GM18868 (cell line): ENCODE measurements around the gene CD163L1.
"Not testable (repeated sequence)": the region's sequence is repeated elsewhere in the genome, so short reads cannot be mapped to it uniquely, and the experiment has no call there.

ENCODE experiments used
- ATAC-seq: cut with Tn5 transposase; IDR thresholded peaks from one replicate; pipeline ENCODE4 v1.9.1; 2021; ENCODE audit warnings: mild to moderate bottlenecking, moderate library complexity; ENCODE audit not compliant: unreplicated experiment

Gene CD163L1

GRCh38 chr12:7444076-7444475 lies at the start of gene CD163L1:
Gene CD163L1 (minus strand): TSS chr12:7444153. CDS start chr12:7444127, 26 bp downstream.
- ATAC-seq = no peak

- no peak for ATAC-seq
These were observed 49.1 kb upstream of the CD163L1 start for GRCh38 chr12:7493006-7493405.

GRCh38 chr12:7486512-7486911 lies 42.6 kb upstream of the CD163L1 start:
- ATAC-seq = no peak

- ATAC-seq = no peak
These were observed 41.1 kb upstream of the CD163L1 start for GRCh38 chr12:7485095-7485494.

- no peak for ATAC-seq
These were observed 39.4 kb upstream of the CD163L1 start for GRCh38 chr12:7483343-7483742.

- ATAC-seq = no peak
These were observed 35.8 kb upstream of the CD163L1 start for GRCh38 chr12:7479771-7480170.

GRCh38 chr12:7472060-7472459 lies 28.1 kb upstream of the CD163L1 start:
- ATAC-seq = no peak

- peak; percentile 59 for ATAC-seq
These were observed 16.7 kb upstream of the CD163L1 start for GRCh38 chr12:7460375-7461259.

GRCh38 chr12:7459973-7460372 lies 16.0 kb upstream of the CD163L1 start:
- ATAC-seq = no peak

GRCh38 chr12:7451756-7452155 lies 7.8 kb upstream of the CD163L1 start:
- no peak for ATAC-seq

GRCh38 chr12:7450667-7451066 lies 6.7 kb upstream of the CD163L1 start:
- no peak for ATAC-seq

GRCh38 chr12:7448099-7448498 lies 4.1 kb upstream of the CD163L1 start:
- no peak for ATAC-seq

GRCh38 chr12:7444537-7444936 lies 584 bp upstream of the CD163L1 start:
- no peak for ATAC-seq

GRCh38 chr12:7441216-7441615 lies 2.7 kb downstream of the CD163L1 start:
- no peak for ATAC-seq

- no peak for ATAC-seq
These were observed 4.1 kb downstream of the CD163L1 start for GRCh38 chr12:7439579-7440505.

- ATAC-seq = not testable (repeated sequence)
These were observed 5.5 kb downstream of the CD163L1 start for GRCh38 chr12:7438291-7438995.

- ATAC-seq = not testable (repeated sequence)
These were observed 6.5 kb downstream of the CD163L1 start for GRCh38 chr12:7437494-7437893.

GRCh38 chr12:7434670-7435069 lies 9.3 kb downstream of the CD163L1 start:
- ATAC-seq = no peak

- no peak for ATAC-seq
These were observed 10.6 kb downstream of the CD163L1 start for GRCh38 chr12:7433276-7433822.

GRCh38 chr12:7431993-7432685 lies 11.8 kb downstream of the CD163L1 start:
- no peak for ATAC-seq
